DMS114 treated with DMSO at 0.1 percent for 48 hours (cell line): ENCODE results near the gene MRPS5.
"Not testable (repeated sequence)": the region's sequence is repeated elsewhere in the genome, so short reads cannot be mapped to it uniquely, and the experiment has no call there.

ENCODE experiments used
- DNase-seq: peaks from one replicate; lab custom pipeline; 2025; ENCODE audit not compliant: unreplicated experiment; lab: John Stamatoyannopoulos, UW

MRPS5 gene

DNA sequence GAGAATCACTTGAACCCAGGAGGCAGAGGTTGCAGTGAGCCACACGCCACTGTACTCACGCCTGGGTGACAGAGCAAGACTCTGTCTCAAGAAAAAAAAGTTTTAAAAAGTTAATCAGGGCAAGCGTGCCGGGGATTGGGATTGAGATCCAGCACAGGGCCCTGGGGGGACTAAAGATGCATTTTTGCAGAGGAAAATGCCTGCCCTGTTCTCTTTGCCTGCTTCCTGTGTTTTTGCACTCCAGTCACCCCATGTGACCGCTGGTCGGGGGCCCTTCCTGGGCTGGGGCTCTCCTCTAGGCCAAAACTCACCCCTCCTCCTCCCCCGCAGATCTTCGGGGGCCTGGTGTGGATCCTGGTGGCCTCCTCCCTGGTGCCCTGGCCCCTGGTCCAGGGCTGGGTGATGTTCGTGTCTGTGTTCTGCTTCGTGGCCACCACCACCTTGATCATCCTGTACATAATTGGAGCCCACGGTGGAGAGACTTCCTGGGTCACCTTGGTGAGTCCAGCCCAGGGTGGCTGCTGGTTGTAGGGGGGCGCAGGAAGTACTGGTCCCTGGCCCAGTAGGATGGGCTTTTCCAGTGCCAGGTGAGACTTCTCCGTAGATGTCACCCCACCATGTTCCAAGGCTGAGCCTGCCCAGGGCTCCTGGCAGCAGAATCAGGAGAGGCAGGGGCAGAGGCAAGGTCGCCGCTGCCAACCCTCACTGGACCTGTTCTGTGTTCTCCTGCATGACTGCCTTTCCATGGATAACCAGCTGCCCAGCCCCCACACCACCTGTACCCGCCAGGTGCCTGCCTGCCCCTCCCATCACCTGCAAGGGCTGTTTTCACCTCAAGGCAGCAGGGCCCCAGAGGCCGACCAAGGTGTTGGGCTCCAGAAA lies 73.7 kb downstream of the MRPS5 start:
- no peak for DNase-seq

DNA sequence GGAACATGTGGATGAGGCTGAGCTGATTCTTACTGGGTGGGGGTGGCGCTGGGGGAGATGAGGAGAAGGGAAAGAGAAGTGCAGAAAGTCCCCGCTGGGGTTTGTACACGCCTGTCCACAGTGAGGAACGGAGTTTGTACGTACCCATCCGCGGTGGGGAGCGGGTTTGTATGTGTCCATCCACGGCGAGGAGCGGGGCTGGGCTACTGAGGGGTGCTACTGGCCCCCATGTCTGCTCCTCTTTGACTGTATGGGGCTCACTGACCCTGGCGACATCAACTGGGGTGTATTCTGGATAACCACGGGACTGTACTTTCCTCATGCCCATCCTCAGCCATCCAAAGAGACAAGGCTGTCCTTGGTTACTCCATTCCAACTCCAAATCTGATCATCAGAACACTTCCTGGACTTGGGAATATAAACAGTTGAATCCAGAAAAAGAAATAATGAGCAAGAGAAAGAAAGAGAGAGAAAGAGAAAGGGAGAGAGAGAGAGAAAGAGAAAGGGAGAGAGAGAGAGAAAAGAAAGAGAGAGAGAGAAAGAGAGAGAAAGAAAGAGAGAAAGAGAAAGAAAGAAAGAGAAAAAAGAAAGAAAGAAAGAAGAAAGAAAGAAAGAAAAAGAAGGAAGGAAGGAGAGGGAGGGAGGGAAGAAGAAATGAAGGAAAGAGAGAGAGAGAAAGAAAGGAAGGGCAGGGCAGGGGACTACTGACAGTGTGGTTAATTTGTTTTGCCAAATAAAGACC lies 75.1 kb downstream of the MRPS5 start:
- no peak for DNase-seq

DNA sequence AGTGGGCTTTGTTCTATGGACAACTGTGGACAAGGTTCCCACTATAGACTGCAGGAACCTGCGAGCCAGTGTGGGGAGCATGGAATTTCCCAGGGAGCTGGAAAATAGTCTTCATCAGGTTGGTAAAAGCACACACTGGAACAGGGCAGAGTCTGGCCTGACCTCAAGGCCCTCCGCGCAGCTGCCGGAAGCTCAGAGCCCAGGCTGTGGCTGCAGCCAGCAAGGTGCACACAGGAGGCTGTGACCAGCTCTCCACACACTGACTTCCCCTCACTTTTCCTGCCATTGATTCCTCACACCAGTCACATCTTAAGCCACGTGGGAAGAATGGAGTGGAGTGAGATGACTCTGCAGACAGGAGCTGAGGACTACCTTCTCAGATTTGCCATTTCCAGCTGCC lies 77.0 kb downstream of the MRPS5 start:
- no peak for DNase-seq

DNA sequence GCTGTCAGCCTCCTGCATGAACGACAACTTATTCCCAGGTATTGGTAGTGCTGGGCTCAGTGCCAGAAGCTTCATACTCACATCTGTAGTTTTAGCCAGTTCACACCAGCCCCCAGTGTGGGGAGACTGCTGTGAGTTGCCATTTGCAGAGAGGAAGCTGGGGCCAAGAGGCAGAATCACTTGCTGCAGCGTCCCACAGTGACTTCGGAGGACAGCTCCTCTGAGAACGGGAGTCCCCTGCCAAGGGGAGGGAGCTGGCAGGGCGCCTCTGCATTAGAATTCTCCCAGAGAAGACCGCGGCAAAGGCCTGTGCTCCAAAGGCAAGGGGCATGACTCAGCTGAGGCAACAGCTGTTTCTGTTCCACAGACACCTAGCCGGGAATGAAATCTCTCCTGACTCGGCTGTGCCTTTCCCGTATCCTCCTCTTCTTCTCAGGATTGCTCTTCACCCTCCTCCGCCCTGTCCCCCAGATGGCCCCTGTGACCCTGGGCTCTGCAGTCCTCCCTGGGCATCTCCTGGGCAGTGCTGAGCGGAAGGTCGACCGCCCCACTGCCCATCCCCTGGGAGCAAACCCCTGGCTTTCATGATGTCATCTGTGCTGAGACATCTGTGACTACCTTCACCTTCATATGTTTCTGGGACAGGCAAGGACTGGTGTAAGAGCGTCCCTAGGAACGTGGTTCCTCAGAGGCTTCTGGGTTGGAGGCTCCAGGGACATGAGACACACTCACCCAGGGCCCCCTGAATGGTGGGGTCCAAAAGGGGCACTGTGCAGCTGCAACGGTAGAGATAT lies 78.1 kb downstream of the MRPS5 start:
- DNase-seq, result no peak

DNA sequence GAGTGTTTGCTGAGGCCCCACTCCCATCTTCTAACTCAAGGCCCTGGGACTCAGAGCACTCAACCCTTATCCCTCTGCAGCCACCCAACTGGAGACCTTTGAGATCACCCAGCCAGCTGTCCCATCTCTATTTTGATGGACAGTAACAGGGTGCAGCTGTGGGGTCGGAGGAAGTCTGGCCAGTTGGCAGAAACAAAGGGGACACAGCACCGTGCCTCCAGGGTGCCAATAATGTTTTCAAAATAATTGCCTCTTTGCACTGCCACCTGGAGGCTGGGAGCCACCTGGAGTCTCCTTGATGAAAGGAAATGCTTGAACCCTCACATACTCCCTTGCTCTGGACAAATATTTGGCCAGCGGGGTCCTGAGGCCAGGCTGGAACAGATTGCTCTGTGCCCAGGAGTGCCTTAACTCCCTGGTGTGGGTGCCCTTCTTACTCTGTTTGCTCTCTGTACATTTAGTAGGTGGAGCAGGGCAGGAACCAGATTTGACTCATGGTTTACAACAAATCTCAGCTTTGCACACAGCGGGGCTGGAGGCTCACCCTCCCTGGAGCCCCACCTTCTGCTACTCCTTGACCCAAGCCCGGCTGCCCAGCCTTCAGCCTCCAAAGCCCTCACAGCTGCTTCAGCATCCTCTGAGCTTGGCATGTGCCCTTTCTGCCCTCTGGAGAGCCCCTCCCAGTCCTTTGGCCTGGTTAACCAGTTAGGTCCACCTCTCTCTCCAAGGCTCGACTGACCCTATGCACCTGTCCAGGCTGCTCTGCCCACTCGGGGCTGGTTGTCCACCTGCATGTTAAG lies 78.9 kb downstream of the MRPS5 start:
- DNase-seq, result no peak

DNA sequence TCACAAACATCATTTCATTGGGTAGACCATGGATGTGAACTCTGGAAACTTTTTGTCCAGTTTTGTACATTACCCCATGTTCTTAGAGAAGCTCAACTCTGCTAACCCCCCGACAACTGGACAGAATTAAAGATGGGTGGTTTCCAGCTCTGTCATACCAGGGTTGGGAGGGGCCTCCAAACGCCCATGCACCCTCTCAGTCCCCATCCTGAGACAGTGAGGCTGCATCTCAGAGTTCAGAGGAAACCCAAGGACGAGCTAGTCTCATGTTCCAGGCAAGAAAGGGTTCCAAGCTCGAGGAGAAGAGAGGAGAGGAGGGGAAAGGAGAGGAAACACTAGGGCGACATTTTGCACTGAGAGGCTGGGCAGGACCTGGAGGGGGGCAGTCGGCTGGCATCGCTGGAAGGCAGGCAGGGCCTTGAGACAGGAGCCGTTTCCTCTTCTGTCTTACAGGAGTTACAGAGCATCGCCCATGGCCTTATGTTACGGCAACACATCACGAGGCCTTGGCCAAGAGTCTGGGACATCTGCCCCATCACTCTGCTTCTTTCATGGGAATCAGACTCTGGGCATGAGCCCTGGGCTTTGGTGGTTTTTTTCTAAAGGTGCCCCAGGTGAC lies 79.7 kb downstream of the MRPS5 start:
- DNase-seq, result no peak

DNA sequence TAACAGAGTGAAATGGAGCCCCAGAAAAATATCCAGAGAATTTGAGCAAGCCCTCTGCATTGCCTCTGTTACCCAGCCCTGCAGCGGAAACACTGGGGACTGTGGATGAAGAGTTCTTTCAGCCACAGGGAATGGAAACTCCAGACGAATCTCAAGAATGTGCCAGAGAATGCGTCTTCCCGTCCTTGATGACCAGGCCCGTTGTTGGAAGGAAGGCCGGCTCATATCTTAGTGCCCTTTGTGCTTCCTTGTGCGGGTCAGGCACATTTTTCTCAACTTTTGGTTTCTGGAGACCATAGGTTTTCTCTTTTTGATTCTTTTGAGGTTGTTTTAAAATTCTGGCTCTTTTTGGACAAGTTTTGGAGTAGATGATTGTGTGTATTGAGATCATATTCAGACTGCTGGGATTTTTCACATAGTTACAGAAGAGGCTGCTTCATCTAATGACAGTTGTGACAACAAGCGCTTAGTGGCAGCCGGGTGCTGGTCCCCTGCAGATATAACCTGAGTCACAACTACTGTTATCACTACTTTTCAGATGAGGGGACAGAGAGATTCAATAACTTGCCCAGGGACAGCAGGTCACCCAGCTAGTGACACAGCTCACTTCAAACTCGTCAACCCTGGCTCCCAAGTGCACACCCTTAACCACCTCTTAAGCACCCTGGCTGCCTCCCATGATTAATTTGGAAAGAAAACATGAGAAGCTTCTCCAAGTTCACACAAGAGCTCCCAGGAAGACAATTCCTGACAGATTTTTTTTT lies 80.4 kb downstream of the MRPS5 start:
- DNase-seq, result no peak

DNA sequence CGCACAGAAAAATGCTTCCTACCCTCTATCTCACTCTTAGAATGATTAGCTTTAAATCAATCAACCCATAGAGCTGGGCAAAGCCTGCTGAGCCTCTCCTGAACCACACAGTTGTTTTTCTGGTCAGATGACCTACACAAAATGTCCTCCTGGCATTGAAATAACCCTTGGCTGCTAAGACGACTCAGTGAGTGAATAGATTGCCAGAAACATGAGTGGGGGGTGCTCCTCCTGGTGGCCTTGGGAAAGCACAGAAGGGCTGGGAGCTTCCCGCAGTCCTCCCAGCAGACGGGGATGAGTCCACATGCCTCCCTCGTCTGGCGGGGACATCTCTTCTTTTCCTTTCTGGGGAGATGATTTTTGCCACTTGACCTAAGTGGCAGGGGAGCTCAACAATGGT lies 81.2 kb downstream of the MRPS5 start:
- no peak for DNase-seq

DNA sequence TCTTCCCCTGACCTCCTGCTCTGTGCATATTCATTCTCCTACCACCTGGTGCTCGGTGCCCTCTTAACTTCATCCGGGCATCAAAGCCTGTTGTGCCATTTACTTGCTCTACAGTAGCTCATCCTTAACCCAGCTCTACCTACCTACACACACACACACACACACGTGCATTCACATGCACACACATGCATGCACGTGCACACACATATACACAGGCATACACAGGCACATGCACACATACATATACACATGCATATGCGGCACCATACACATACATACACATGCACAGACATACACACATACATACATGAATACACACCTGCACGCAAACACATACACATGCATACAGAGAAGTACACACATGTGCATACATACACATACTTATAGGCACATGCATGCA lies 81.6 kb downstream of the MRPS5 start:
- no peak for DNase-seq

DNA sequence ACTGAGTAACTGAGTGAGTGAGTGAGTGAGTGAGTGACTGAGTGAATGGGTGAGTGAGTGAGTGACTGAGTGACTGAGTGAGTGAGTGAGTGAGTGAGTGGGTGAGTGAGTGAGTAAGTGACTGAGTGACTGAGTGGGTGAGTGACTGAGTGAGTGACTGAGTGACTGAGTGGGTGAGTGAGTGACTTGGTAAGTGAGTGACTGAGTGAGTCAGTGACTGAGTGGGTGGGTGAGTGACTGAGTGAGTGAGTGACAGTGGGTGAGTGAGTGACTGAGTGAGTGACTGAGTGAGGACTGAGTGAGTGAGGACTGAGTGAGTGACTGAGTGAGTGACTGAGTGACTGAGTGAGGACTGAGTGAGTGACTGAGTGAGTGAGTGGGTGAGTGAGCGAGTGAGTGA lies 82.2 kb downstream of the MRPS5 start:
- DNase-seq, result no peak

DNA sequence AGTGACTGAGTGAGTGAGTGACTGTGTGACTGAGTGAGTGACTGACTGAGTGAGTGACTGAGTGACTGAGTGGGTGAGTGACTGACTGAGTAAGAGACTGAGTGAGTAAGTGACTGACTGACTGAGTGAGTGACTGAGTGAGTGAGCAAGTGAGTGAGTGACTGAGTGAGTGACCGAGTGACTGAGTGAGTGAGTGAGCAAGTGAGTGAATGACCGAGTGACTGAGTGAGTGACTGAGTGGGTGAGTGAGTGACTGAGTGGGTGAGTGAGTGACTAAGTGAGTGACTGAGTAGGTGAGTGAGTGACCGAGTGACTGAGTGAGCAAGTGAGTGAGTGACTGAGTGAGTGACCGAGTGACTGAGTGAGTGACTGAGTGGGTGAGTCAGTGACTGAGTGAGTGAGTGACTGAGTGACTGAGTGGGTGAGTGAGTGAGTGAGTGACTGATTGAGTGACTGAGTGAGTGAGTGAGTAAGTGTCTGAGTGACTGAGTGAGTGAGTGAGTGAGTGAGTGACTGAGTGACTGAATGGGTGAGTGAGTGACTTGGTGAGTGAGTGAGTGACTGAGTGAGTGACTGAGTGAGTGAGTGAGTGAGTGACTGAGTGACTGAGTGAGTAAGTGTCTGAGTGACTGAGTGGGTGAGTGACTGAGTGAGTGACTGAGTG lies 82.8 kb downstream of the MRPS5 start:
- no peak for DNase-seq

DNA sequence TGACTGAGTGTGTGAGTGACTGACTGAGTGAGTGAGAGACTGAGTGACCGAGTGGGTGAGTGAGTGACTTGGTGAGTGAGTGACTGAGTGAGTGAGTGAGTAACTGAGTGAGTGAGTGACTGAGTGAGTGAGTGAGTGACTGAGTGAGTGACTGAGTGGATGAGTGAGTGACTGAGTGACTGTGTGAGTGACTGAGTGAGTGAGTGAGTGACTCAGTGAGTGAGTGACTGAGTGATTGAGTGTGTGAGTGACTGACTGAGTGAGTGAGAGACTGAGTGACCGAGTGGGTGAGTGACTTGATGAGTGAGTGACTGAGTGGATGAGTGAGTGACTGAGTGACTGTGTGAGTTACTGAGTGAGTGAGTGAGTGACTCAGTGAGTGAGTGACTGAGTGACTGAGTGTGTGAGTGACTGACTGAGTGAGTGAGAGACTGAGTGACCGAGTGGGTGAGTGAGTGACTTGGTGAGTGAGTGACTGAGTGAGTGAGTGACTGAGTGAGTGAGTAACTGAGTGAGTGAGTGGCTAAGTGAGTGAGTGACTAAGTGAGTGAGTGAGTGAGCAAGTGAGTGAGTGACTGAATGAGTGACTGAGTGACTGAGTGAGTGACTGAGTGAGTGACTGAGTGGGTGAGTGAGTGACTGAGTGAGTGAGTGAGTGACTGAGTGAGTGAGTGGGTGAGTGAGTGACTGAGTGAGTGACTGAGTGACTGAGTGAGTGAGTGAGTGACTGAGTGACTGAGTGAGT lies 83.6 kb downstream of the MRPS5 start:
- not testable (repeated sequence) for DNase-seq

DNA sequence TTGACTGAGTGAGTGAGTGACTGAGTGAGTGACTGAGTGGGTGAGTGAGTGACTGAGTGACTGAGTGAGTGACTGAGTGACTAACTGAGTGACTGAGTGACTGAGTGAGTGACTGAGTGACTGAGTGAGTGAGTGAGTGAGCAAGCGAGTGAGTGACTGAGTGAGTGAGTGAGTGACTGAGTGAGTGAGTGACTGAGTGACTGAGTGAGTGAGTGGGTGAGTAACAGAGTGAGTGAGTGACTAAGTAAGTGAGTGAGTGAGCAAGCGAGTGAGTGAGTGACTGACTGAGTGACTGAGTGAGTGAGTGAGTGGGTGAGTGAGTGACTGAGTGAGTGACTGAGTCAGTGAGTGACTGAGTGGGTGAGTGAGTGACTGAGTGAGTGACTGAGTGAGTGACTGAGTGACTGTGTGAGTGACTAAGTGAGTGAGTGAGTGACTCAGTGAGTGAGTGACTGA lies 84.2 kb downstream of the MRPS5 start:
- DNase-seq, result no peak

DNA sequence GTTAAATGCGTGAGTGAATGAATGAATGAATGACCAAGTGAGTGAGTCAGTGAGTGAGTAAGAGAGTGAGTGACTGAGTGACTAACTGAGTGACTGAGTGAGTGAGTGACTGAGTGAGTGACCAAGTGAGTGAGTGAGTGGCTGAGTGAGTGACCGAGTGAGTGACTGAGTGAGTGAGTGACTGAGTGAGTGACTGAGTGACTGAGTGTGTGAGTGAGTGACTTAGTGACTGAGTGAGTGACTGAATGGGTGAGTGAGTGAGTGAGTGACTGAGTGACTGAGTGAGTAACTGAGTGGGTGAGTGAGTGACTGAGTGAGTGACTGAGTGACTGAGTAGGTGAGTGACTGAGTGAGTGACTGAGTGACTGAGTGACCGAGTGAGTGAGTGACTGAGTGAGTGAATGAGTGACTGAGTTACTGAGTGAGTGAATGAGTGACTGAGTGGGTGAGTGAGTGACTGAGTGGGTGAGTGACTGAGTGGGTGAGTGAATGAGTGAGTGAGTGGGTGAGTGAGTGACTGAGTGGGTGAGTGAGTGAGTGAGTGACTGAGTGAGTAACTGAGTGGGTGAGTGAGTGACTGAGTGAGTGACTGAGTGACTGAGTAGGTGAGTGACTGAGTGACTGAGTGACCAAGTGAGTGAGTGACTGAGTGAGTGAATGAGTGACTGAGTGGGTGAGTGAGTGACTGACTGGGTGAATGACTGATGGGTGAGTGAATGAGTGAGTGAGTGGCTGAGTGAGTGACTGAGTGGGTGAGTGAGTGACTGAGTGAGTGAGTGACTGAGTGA lies 84.8 kb downstream of the MRPS5 start:
- DNase-seq, result no peak
